HUES64 (cell line): ENCODE measurements around the gene TMEM108.

Experiments used
- H3K27ac ChIP-seq: 2 replicates; pipeline ENCODE4 v1.7.0; 2013; ENCODE audit warnings: low read depth, low read length, inconsistent platforms
- H3K27me3 ChIP-seq: 2 replicates; pipeline ENCODE4 v1.6.1; 2013; ENCODE audit warnings: mild to moderate bottlenecking, low read length; ENCODE audit not compliant: insufficient read depth
- H3K36me3 ChIP-seq: 2 replicates; pipeline ENCODE4 v1.6.1; 2013; ENCODE audit warnings: mild to moderate bottlenecking, low read length; ENCODE audit not compliant: insufficient read depth
- H3K4me1 ChIP-seq: 2 replicates; pipeline ENCODE4 v1.6.1; 2013; ENCODE audit warnings: mild to moderate bottlenecking, low read length, moderate library complexity; ENCODE audit not compliant: insufficient read depth
- H3K4me3 ChIP-seq: 2 replicates; pipeline ENCODE4 v1.5.1; 2013; ENCODE audit warnings: mild to moderate bottlenecking, low read length, moderate library complexity
- H3K9ac ChIP-seq: 2 replicates; pipeline ENCODE4 v1.6.1; 2013; ENCODE audit warnings: mild to moderate bottlenecking, low read depth, low read length
- H3K9me3 ChIP-seq: 2 replicates; pipeline ENCODE4 v1.6.1; 2013; ENCODE audit warnings: low read depth, low read length; ENCODE audit not compliant: insufficient read depth
- WGBS: fragments of 150-250, 120-280 bp; methylation state at CpG from one replicate; pipeline ENCODE4 v1.1.7; 2013; ENCODE audit warnings: missing lambda C conversion rate; 5-methylcytosine and 5-hydroxymethylcytosine counted together

TMEM108 gene

GRCh38 chr3:133277813-133278212 is 239.6 kb downstream of the TMEM108 start:
- no peak overlapping the region for H3K27ac ChIP-seq
- no peaks in the 10 kb centered on the region for H3K27me3 ChIP-seq
- H3K4me1 ChIP-seq: peaks cover 3% of the 10 kb centered on the region; the same call in 1 of the 2 replicates
- H3K36me3 ChIP-seq: no peaks in the 10 kb centered on the region
- H3K9ac ChIP-seq: no peak overlapping the region
- WGBS: 100% methylated on average over 2 of the region's 2 CpGs
- H3K4me3 ChIP-seq: no peak overlapping the region
- no peaks in the 10 kb centered on the region for H3K9me3 ChIP-seq

- no peaks in the 10 kb centered on the region for H3K9me3 ChIP-seq
- H3K27me3 ChIP-seq: no peaks in the 10 kb centered on the region
- WGBS: 89% methylated on average over 4 of the region's 7 CpGs
- no peaks in the 10 kb centered on the region for H3K36me3 ChIP-seq
- H3K4me3 ChIP-seq: no peak overlapping the region
- H3K4me1 ChIP-seq: peaks cover 3% of the 10 kb centered on the region; the same call in 1 of the 2 replicates
- H3K9ac ChIP-seq: no peak overlapping the region
- H3K27ac ChIP-seq: no peak overlapping the region
These were observed 240.3 kb downstream of the TMEM108 start for GRCh38 chr3:133278260-133279043.

GRCh38 chr3:133280586-133280985 is 242.4 kb downstream of the TMEM108 start:
- Histone ChIP-seq H3K36me3 (no peaks in the 10 kb centered on the region), H3K27ac (no peak overlapping the region), H3K4me1 (peaks cover 14% of the 10 kb centered on the region; the same call in 1 of the 2 replicates), H3K4me3 (no peak overlapping the region), H3K27me3 (no peaks in the 10 kb centered on the region), H3K9ac (no peak overlapping the region), H3K9me3 (no peaks in the 10 kb centered on the region)
- 100% methylated on average over 1 of the region's 1 CpG for WGBS

- H3K4me1 ChIP-seq: peaks cover 11% of the 10 kb centered on the region; the same call in 1 of the 2 replicates
- no peak overlapping the region for H3K27ac ChIP-seq
- 90% methylated on average over 4 of the region's 4 CpGs for WGBS
- no peak overlapping the region for H3K4me3 ChIP-seq
- H3K36me3 ChIP-seq: no peaks in the 10 kb centered on the region
- no peaks in the 10 kb centered on the region for H3K9me3 ChIP-seq
- no peaks in the 10 kb centered on the region for H3K27me3 ChIP-seq
- H3K9ac ChIP-seq: no peak overlapping the region
These were observed 244.0 kb downstream of the TMEM108 start for GRCh38 chr3:133282236-133282635.

DNA sequence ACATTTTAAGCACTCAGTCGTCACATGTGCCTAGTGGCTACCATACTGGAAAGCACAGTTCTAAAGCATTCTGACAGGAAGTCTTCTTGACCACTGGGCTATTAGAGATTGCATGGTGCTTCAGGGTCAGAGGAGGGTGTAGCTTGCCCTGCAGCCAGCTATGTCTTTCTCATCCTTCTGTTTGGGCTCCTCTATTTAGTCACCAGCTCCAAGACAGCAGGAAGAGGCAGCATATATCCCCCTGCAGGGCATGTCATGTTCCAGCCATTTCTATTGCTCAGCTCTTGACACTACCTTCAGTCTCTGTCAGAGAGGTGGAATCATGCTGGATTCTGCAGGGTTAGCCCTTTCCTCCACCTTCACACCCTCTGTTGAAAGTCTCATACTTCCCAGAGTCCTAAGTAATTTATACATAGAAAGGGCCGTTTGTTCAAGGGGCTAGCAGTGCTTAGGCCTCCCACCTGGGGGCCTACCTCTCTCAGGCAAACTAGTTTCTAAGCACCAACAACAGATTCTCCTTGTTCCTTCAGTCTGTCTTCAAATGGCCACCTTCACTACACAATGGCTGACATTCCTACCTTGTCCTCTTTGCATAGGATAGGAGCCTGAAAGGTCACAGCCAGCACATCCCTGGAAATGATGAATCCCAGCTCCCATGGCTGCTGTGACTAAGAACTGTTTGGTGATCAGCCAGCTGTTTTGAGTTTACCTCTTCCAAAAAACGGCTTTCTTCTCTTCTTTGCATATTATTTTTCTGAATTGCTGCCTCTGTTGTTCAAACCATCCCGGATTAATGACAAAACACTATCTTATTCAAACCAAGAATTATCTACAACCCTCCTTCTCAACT is 246.0 kb downstream of the TMEM108 start:
- Histone ChIP-seq H3K9me3 (no peaks in the 10 kb centered on the region), H3K4me3 (no peak overlapping the region), H3K9ac (no peak overlapping the region), H3K27ac (no peak overlapping the region), H3K27me3 (no peaks in the 10 kb centered on the region), H3K4me1 (peaks cover 11% of the 10 kb centered on the region; the same call in 1 of the 2 replicates), H3K36me3 (no peaks in the 10 kb centered on the region)
- 76% methylated on average over 4 of the region's 4 CpGs for WGBS

DNA sequence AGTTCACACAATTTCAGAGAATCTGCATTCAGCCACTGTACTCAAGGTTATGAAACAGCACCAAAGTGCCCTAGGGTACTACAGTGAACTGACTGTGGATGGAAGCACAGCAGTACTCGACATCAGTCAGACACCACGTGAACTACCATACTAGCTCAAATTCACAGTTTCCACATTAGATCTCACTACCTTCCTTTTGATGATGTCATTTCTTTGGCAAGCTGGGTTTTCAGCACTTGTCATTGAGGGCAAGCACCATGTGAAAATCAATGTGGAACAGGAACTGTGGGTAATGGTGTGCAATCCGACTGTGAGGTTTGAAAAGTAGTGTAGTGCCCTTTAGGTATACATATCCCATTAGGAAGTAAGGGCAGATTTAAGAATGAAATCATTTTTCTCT is 251.1 kb downstream of the TMEM108 start:
- Histone ChIP-seq H3K9ac (no peak overlapping the region), H3K27me3 (no peaks in the 10 kb centered on the region), H3K36me3 (no peaks in the 10 kb centered on the region), H3K4me3 (no peak overlapping the region), H3K27ac (no peak overlapping the region), H3K4me1 (peaks cover 5% of the 10 kb centered on the region; the same call in 1 of the 2 replicates), H3K9me3 (no peaks in the 10 kb centered on the region)
- WGBS: 97% methylated on average over 3 of the region's 3 CpGs

DNA sequence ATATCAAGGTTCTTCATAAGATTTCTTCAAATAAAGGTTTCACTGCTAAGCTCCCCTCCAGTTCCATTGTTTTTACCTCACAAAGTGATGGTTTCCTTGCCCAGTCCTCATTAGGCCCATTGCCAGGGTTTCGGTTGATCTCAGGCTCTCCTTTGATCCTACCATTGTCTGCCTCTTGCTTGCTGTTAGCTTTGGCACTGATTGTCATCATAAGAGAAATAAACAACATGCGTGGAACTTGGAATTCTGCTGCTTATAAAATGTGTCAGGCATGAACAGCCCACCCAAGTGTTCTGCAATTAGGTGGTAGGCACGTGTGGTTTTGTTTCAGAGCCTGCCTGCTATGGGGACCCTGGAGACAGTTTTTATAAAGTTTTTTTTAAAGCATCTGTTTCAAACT is 254.1 kb downstream of the TMEM108 start:
- WGBS: 93% methylated on average over 3 of the region's 3 CpGs
- H3K27me3 ChIP-seq: no peaks in the 10 kb centered on the region
- H3K9ac ChIP-seq: no peak overlapping the region
- no peaks in the 10 kb centered on the region for H3K9me3 ChIP-seq
- H3K36me3 ChIP-seq: no peaks in the 10 kb centered on the region
- H3K4me3 ChIP-seq: no peak overlapping the region
- peaks cover 10% of the 10 kb centered on the region for H3K4me1 ChIP-seq
- no peak overlapping the region for H3K27ac ChIP-seq

DNA sequence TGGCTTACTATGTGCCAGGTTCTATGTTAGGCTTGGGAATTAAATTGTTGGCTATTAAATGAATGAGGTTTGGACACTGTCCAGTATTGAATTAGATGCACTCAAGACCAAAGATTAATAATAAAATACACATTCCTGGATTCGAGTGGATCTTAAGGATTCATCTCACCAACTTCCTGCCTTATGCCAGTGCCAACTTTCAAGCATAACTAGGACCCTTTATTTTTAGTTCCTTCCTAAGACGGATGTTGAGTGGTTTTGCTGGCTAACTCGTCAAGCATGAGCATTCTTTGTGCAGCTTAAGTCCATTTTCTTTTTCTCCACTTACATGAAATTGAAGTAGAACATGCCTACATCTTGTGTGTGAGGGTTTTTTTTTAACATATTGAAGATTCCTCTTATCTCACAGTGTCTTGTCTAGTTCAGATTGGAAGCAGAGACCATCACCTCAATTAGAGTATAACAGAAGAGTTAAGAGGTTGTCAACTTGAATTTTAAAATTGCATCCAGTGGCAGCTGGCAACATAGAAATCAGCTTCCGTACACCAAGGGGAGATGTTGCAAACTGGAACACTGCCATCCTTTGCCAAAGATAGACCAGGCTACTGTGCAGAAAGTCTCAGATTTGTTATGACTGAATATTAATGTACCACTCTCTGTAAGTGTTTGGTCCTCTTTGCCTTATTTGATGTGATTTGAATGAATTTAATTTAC is 255.4 kb downstream of the TMEM108 start:
- no peaks in the 10 kb centered on the region for H3K27me3 ChIP-seq
- H3K9ac ChIP-seq: no peak overlapping the region
- H3K27ac ChIP-seq: no peak overlapping the region

GRCh38 chr3:133294253-133294652 is 256.1 kb downstream of the TMEM108 start:
- Histone ChIP-seq H3K27ac (no peak overlapping the region), H3K4me3 (no peak overlapping the region), H3K4me1 (peaks cover 10% of the 10 kb centered on the region), H3K9me3 (no peaks in the 10 kb centered on the region), H3K27me3 (no peaks in the 10 kb centered on the region), H3K9ac (no peak overlapping the region), H3K36me3 (no peaks in the 10 kb centered on the region)
- no CpG with 5 or more reads among the region's 1 CpG for WGBS

More for the DNA sequence above, 255.4 kb downstream of the TMEM108 start:
- no peak overlapping the region for H3K4me3 ChIP-seq
- peaks cover 10% of the 10 kb centered on the region for H3K4me1 ChIP-seq
- WGBS: 90% methylated on average over 4 of the region's 4 CpGs
- no peaks in the 10 kb centered on the region for H3K36me3 ChIP-seq
- no peaks in the 10 kb centered on the region for H3K9me3 ChIP-seq

DNA sequence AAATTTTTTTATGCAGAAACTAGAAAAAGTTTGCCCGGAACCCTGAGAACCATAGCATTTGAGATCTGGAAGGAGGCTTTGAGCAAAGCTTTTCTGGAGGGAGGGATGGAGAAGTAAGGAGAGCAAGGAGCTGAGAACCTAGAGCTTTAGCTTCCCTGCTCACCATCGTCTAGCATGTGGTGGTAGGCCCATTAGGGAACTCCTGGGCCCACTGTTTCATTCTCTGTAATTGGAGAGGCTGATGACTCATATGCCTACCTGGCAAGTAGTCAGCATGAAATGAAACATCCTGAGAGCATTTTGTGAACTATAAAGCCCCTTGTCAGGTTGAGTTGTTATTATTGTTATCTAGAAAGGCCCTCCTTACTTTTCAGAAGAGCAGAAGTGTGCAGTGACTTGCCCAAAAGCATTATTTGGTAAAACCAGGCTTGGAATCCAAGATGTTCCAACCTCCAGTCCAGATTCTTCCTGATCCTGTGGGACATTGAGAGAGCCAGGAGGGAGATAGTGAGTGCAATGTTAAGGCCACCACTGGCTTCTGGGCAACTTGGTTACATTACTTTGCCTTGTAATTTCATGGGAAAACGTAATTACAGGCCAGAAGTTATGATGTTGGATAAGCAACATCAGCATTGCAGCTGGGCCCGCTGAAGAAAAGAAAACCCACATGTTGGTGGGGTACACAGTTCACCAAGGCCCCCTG is 257.2 kb downstream of the TMEM108 start:
- Histone ChIP-seq H3K4me1 (peaks cover 10% of the 10 kb centered on the region), H3K4me3 (no peak overlapping the region), H3K27me3 (no peaks in the 10 kb centered on the region), H3K27ac (no peak overlapping the region), H3K36me3 (no peaks in the 10 kb centered on the region), H3K9ac (no peak overlapping the region), H3K9me3 (no peaks in the 10 kb centered on the region)
- 86% methylated on average over 4 of the region's 4 CpGs for WGBS
